ENCODE results near the gene CCDC177. TPM values are rescaled to one million over a fixed set of nuclear protein-coding genes. Genes with fewer than 3 reads are reported as not detected.

Gene CCDC177
- total RNA-seq = not detected in 2 replicates

- intact Hi-C loops (cut with micrococcal nuclease) = loop anchor here (1.0 to 5.0 kb wide), 2 partner anchors 312 to 332 kb away; partner anchors contain the start of gene GALNT16
Measured at GRCh38 chr14:69574263-69574953, at the start of gene CCDC177. TSS of gene CCDC177 (minus strand) at chr14:69574871. CDS start at chr14:69573622, 1,249 bp downstream.

DNA sequence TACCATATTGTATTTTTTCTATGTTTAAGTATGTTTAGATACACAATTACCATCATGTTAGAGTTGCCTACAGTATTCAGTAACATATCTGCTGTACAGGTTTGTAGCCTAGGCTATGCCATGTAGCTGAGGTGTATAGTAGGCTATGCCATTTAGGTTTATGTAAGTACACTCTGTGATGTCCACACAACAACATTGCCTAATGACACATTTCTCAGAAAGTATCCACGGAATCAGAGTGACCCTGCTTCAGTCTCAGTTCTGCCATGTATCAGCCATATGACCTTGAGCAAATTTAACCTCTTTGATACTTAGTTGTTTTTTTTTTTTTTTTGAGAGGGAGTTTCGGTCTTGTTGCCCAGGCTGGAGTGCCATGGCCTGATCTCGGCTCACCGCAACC, 49.5 kb upstream of the CCDC177 start:
- intact Hi-C loops (cut with micrococcal nuclease) = no loop called here

- intact Hi-C loops (cut with micrococcal nuclease) = no loop called here
Measured at GRCh38 chr14:69620981-69621380, 46.3 kb upstream of the CCDC177 start.

GRCh38 chr14:69620211-69620611, 45.5 kb upstream of the CCDC177 start:
- intact Hi-C loops (cut with micrococcal nuclease) = no loop called here

DNA sequence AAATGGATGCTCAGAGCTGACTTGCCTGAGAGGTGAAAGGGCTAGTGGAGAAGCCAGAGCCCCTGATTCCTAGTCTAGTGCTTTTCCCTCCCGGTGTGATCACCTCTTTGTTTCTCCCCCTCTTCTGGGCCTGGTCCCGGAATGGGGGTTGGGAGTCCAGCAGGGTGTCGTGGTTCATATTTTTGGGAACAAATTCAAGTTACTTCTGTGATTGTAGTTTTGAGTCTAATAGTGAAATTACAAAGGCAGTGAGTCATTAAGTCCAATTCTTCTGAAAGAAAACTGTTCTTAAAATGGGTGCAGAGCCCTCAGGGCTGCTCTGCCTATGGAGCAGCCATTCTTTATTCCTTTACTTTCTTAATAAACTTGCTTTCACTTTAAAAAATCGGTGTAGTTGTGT, 44.3 kb upstream of the CCDC177 start:
- intact Hi-C loops (cut with micrococcal nuclease) = loop anchor here (10.0 kb wide), 1 partner anchor 1924 kb away; the partner anchor contains the start of gene RDH11

- intact Hi-C loops (cut with micrococcal nuclease) = loop anchor here (10.0 kb wide), 1 partner anchor 1923 kb away; the partner anchor contains the start of gene RDH11
Measured at GRCh38 chr14:69617796-69618195, 43.1 kb upstream of the CCDC177 start.

DNA sequence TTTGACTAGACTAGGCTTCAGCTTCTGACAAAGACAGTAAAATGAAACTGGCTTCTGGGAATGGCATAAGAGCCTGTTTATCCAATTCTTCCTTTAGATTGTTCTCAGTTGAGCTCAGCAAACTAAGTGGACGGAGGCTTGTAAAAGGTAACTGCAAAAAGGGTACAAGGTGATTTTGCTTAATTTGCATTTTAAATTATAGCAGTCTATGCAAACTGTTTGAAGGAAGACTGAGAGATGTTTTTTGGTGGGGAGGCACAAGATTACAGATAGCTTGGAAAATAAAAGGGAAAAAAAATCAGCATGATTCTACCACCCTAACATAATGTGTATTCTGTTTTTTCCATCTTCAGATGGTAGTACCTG, 41.7 kb upstream of the CCDC177 start:
- intact Hi-C loops (cut with micrococcal nuclease) = loop anchor here (10.0 kb wide), 1 partner anchor 1922 kb away; the partner anchor contains the start of gene RDH11

DNA sequence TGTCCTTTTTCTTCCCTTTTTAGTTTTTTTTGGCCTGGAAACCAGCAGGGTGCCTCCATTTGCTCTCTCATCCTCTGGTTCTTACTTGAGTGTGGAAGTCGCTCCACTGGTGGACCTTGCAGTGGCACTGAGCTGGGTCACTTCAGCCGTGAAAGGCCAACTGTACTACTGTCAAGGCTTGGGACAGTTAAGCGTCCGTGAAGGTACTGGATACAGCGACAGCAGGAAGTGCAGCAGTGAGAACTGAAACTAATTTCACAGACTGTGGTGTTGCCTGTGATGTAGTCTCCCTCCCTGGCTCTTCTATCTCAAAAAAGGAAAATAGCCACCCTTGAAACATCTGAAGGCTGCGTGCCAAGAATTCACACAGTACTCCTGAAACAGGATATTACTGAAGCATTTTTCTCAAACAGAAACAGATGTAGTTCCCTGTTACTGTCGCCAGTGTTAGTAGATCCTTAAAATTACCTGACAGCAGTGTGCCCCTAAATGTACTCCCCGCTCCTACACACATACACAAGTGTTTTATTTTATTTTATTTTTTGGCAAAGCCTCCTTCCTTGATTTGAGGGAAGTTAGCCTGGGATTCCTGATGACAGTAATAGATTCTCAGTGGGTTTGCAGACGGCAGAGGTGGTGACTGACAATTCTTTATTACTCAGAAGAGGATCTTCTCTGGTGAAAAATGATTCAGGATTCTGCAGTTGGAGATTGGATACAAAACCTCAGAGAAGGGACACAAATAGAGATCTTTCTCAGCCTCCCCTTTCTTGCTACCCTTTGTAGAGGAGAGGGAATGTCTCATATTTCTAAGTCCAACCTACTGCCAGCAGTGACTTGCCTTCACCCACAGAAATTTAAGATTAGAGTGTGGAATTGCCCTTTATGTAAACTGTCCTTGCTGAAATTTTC, 41.1 kb upstream of the CCDC177 start:
- intact Hi-C loops (cut with micrococcal nuclease) = loop anchor here (1.0 to 10.0 kb wide), 3 partner anchors 10 to 1921 kb away; partner anchors contain the start of gene RDH11

DNA sequence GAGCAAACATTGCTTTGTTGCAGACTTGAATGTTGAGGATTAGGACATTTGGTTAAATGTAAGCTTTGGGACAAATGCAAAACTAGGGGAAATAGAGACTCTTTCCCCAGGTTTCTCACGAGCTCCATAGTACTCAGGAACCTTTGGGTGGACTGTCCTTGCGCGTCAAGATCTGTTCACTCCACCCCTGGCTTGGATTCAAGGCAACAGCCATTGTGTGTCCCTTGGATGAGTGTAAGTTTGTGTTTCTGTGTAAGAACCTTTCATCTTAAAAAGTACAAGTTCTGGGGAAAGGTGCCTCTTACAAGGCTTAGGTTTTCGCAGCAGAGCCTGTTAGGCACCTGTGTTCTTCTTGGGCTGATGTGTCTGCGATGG, 40.4 kb upstream of the CCDC177 start:
- intact Hi-C loops (cut with micrococcal nuclease) = loop anchor here (1.0 to 10.0 kb wide), 3 partner anchors 10 to 1920 kb away; partner anchors contain the start of gene RDH11

GRCh38 chr14:69614592-69614991, 39.9 kb upstream of the CCDC177 start:
- intact Hi-C loops (cut with micrococcal nuclease) = loop anchor here (2.0 to 10.0 kb wide), 4 partner anchors 62 to 1920 kb away; partner anchors contain the start of genes DCAF5, RDH11 and ZFP36L1

GRCh38 chr14:69613312-69614073, 38.8 kb upstream of the CCDC177 start:
- intact Hi-C loops (cut with micrococcal nuclease) = loop anchor here (2.0 to 10.0 kb wide), 4 partner anchors 63 to 1919 kb away; partner anchors contain the start of genes DCAF5, RDH11 and ZFP36L1

- intact Hi-C loops (cut with micrococcal nuclease) = loop anchor here (5.0 to 10.0 kb wide), 3 partner anchors 460 to 1918 kb away; partner anchors contain the start of genes DCAF5, RDH11 and ZFP36L1
Measured at GRCh38 chr14:69612783-69613130, 38.1 kb upstream of the CCDC177 start.

DNA sequence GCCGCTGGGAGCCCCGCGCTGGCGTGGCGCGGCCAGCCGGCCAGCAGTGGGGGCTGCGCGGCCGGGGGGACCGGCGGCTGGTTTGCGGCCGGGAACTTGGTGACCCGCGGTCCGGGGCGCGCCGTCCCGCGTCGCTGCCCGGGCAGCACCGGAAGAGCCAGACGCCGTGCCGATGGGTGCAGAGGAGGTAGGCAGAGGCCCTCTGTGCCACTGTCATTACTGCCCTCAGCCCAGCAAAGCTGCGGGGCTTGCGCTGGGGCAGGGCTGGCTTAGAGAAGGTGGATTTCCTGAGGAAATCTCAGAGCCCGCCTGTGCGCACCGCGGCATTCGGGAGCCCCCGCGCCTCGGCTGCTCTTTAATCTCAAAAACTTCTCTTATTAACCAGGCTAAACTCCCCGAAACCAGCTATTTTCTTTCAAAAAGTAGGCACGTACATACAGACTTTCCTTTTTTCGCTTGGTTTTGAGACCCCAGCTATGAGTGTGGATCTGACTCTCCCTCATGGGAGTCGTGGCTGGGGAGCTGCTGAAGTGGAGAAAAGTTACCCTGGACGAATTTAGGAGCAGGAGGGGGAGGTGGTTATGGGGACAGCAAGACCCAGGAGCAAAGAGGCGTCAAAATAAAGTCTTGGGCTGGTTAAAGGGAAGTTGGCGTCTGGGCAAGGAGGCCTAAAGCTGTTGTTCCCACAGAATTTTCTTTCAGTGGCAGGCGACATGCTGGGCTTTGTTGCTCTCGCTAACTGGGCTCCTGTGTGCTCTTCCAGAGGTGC, 37.5 kb upstream of the CCDC177 start:
- intact Hi-C loops (cut with micrococcal nuclease) = loop anchor here (5.0 to 10.0 kb wide), 3 partner anchors 460 to 1917 kb away; partner anchors contain the start of genes DCAF5, RDH11 and ZFP36L1

- intact Hi-C loops (cut with micrococcal nuclease) = loop anchor here (1.0 to 10.0 kb wide), 6 partner anchors 14 to 1917 kb away; partner anchors contain the start of genes DCAF5, RDH11, SRSF5 and ZFP36L1
Measured at GRCh38 chr14:69611172-69612013, 36.7 kb upstream of the CCDC177 start, which contains the start of gene SUSD6. TSS of gene SUSD6 (plus strand) at chr14:69611596. CDS start at chr14:69658593, 46,997 bp downstream.

GRCh38 chr14:69610874-69611171, 36.2 kb upstream of the CCDC177 start:
- intact Hi-C loops (cut with micrococcal nuclease) = loop anchor here (1.0 to 10.0 kb wide), 6 partner anchors 14 to 1916 kb away; partner anchors contain the start of genes DCAF5, RDH11, SRSF5 and ZFP36L1

DNA sequence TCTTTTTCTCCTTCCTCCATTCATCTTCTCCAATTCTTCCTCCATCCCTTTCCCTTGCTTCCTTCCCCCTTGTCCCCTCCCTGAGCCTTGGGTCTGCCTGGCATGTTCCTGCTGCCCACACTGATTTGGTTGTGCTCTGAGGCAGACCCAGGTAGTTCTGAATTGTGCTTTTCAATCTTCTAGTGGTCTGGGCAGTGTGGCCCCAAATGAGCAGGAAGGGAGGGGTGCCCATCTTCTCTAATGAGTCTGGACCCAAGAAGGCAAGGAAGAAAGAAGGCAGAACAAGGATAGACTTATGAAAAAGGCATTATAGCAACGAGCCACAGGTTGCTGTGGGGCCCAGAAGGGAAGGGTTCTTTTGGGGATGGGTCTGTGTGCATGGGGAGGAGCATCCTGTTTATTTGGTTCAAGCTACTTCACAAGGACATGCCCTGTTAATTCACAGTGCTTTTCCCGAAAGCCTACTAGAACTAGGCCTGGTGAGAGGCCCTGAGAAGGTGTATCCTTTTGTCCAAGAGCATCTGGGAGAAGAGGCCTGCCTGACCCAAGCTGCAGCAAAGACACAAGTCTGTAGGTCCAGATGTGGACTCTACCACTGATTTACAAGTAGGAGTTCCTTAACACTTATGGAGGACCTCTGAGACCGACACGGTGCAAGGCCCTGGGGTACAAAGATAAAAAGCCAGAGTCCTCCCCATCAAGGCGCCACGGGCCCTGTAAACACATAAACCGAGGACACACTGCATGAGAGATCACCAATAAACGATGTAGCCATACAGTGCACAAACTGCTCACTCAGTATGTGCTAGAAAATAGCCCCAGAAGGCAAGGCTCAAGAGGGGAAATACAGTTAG, 35.6 kb upstream of the CCDC177 start:
- intact Hi-C loops (cut with micrococcal nuclease) = loop anchor here (5.0 to 10.0 kb wide), 3 partner anchors 458 to 1915 kb away; partner anchors contain the start of genes DCAF5, RDH11 and ZFP36L1

DNA sequence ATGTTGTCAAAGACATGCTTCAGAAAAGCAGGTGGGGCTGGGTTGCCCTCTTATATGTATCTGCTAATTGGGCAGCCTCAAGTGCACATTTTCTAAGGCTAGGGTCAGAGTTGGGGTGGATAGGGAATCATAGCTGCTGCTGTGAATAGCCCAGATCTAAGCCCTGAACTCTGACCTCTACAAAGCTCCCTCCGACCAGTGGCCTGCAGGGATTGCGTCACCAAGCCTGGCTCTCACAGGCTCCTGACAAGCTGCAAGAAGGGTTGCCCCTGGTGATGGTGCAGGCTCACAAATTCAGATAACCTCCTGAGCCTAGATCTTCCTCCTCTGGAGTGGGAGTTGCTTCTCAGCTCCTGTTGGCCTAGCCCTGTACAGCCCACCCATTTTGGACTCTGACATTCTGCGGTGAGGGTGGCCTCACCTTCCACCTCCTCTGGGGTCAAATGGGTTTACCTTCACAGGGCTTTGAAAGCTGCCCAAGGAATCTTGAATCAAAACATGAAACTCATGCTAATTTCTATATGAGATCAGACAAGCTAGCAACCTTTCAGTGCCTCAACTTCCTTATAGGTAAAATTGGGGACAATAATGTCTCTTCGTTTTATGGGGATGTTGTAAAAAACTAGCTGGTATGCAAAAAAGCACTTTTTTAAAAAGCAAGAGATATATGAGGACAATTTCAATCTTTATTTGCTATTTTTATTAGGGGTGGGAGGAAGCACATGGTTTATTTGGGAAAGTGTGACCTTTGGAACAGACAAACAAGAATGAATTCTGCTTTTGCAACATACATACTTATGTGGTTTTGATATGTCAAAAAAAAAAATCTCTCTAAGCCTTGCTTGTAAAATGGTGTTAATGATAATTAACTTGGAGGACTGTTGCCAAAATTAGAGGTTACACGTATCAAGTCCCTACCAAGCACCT, 31.9 kb upstream of the CCDC177 start:
- intact Hi-C loops (cut with micrococcal nuclease) = no loop called here
